HepG2 (cell line): ENCODE results near the gene TEX29. TPM values are rescaled to one million over a fixed set of nuclear protein-coding genes. Genes with fewer than 3 reads are reported as not detected.
A peak's percentile ranks its signal among the peaks of the same experiment; 100 is the strongest.

Experiments
- ATAC-seq: fragments of 200-7000 bp; cut with Tn5 transposase; 3 replicates; pipeline ENCODE4 v1.9.1; 2020; ENCODE audit warnings: mild to moderate bottlenecking, moderate library complexity
- BruUV-seq: library from RNA; stranded (reverse); fragments of 400-500 nt; replicated peaks from 2 replicates; lab custom pipeline; 2021; lab: Mats Ljungman, UMichigan
- CTCF ChIA-PET: fragments of 300-600 bp; formaldehyde crosslinking; extraction: SDS; loops from one replicate; lab custom pipeline; 2021; ENCODE audit warnings: low total read pairs, inconsistent platforms, low intra/inter-chr PET ratio; lab: Yijun Ruan, JAX
- POLR2A ChIA-PET: fragments of 350-600 bp; sonication (Branson Sonifier 250); formaldehyde crosslinking; loops from one replicate; lab custom pipeline; 2020; ENCODE audit warnings: antibody characterized with exemption, inconsistent platforms; lab: Yijun Ruan, JAX
- DNase-seq: peaks from one replicate; pipeline ENCODE4 v3.0.0-alpha.2; 2015; ENCODE audit warnings: low spot score
- FAIRE-seq: peaks from 3 replicates; lab custom pipeline; 2011; peaks lifted over from hg19 to GRCh38; lab: Jason Lieb, UNC
- H2AFZ ChIP-seq: one replicate; pipeline ENCODE4 v1.6.1; 2011; ENCODE audit warnings: low read length, inconsistent platforms
- H3K27ac ChIP-seq: fragments of 300-600 bp; 3 replicates; pipeline ENCODE4 v1.8.0; 2011; ENCODE audit warnings: mixed run types, mild to moderate bottlenecking, mixed read lengths, low read length, inconsistent platforms; ENCODE audit not compliant: insufficient read depth; ENCODE audit errors: extremely low read length
- H3K27me3 ChIP-seq, 2 experiments: fragments of 200-600 bp in 1 of 2; 2 replicates in 1 of 2; 3 replicates in 1 of 2; pipeline versions ENCODE4 v1.6.0 to v1.8.0; 2011; ENCODE audit warnings: low read length in 2 of 2, mild to moderate bottlenecking in 2 of 2, moderate library complexity in 2 of 2, inconsistent platforms in 1 of 2; ENCODE audit not compliant: insufficient read depth in 2 of 2, control insufficient read depth in 1 of 2
- H3K36me3 ChIP-seq, 2 experiments: fragments of 200-600 bp in 1 of 2; replicated peaks in 1 of 2; 2 replicates in 1 of 2; 3 replicates in 1 of 2; pipeline versions ENCODE4 v1.5.1 to v1.8.0; 2011; ENCODE audit warnings: low read length in 2 of 2, inconsistent platforms in 1 of 2; ENCODE audit not compliant: insufficient read depth in 2 of 2, control insufficient read depth in 1 of 2
- H3K4me1 ChIP-seq: 2 replicates; pipeline ENCODE4 v1.5.1; 2012; ENCODE audit warnings: low read length, inconsistent platforms; ENCODE audit not compliant: insufficient read depth
- H3K4me2 ChIP-seq: 2 replicates; pipeline ENCODE4 v1.6.0; 2011; ENCODE audit warnings: low read depth, low read length, inconsistent platforms
- H3K4me3 ChIP-seq, 3 experiments: fragments of 200-600 bp in 1 of 3; sonication (generic), shearing (Covaris generic) in 1 of 3; replicated peaks in 1 of 3; 2 replicates each; pipeline ENCODE4 v1.5.1; 2011 to 2016; ENCODE audit warnings: low read length in 3 of 3, inconsistent platforms in 2 of 3, low read depth in 2 of 3, mild to moderate bottlenecking in 2 of 3, control low read depth in 1 of 3, mixed read lengths in 1 of 3; ENCODE audit not compliant: insufficient read depth in 1 of 3
- H3K79me2 ChIP-seq: one replicate; pipeline ENCODE4 v1.6.1; 2011; ENCODE audit warnings: low read length, inconsistent platforms; ENCODE audit not compliant: insufficient read depth
- H3K9ac ChIP-seq: 2 replicates; pipeline ENCODE4 v1.6.0; 2011; ENCODE audit warnings: mild to moderate bottlenecking, low read depth, low read length, inconsistent platforms; ENCODE audit not compliant: insufficient read depth
- H3K9me3 ChIP-seq: 2 replicates; pipeline ENCODE4 v1.5.1; 2012; ENCODE audit warnings: mild to moderate bottlenecking, low read length
- H4K20me1 ChIP-seq: 2 replicates; pipeline ENCODE4 v1.6.0; 2011; ENCODE audit warnings: inconsistent platforms, mild to moderate bottlenecking, low read length, moderate library complexity; ENCODE audit not compliant: insufficient read depth
- E2F2 ChIP-seq: sonication (generic); formaldehyde crosslinking; IDR thresholded peaks from 2 replicates; pipeline ENCODE4 v1.4.0; 2020; ENCODE audit warnings: missing genetic modification reagents, borderline replicate concordance
- FUBP1 ChIP-seq: sonication (generic); formaldehyde crosslinking; IDR thresholded peaks from 2 replicates; pipeline ENCODE4 v1.5.1; 2020; ENCODE audit warnings: missing genetic modification reagents, mild to moderate bottlenecking, borderline replicate concordance
- GPN1 ChIP-seq: sonication (generic); formaldehyde crosslinking; IDR thresholded peaks from 2 replicates; pipeline ENCODE4 v1.5.1; 2020; ENCODE audit warnings: missing genetic modification reagents, borderline replicate concordance
- MATR3 ChIP-seq: sonication (generic); formaldehyde crosslinking; IDR thresholded peaks from 2 replicates; pipeline ENCODE4 v1.4.0; 2020; ENCODE audit warnings: missing genetic modification reagents
- MNT ChIP-seq: fragments of 450-650 bp; IDR thresholded peaks from 2 replicates; pipeline ENCODE4 v1.6.1; 2016
- ZBTB26 ChIP-seq: IDR thresholded peaks from 2 replicates; pipeline ENCODE4 v1.6.1; 2016; ENCODE audit warnings: missing compliant biosample characterization, missing genetic modification reagents, borderline replicate concordance
- ZNF496 ChIP-seq: sonication (generic); formaldehyde crosslinking; IDR thresholded peaks from 2 replicates; pipeline ENCODE4 v1.8.1; 2023; ENCODE audit warnings: mild to moderate bottlenecking, moderate library complexity, missing genetic modification reagents; ENCODE audit not compliant: insufficient replicate concordance
- ZNF713 ChIP-seq: sonication (generic); formaldehyde crosslinking; IDR thresholded peaks from 2 replicates; pipeline ENCODE4 v1.4.0; 2020; ENCODE audit warnings: mild to moderate bottlenecking, missing genetic modification reagents
- ZNF792 ChIP-seq: IDR thresholded peaks from 2 replicates; pipeline ENCODE4 v1.6.1; 2016
- WGBS: methylation state at CpG from one replicate; pipeline ENCODE4 v1.1.6; 2017; ENCODE audit warnings: low lambda C conversion rate; 5-methylcytosine and 5-hydroxymethylcytosine counted together
- in situ Hi-C: cut with HindIII; loops from 2 replicates; pipeline ENCODE4 v1.10.0; 2017; ENCODE audit warnings: low pct_unique_long_range_greater_than_20kb; ENCODE audit not compliant: extremely low pct_ligation_motif_present
- intact Hi-C: fragments of 100-400 bp; cut with micrococcal nuclease; formaldehyde crosslinking; loops from one replicate; pipeline ENCODE4 v1.10.0; 2022; ENCODE audit not compliant: unreplicated experiment
- polyA plus RNA-seq, 8 experiments: library from polyadenylated mRNA; depleted of rRNA in 3 of 8; stranded (reverse) in 7 of 8; unstranded in 1 of 8; fragments of >200 nt; fragmentation: Illumina TruSeq in 4 of 8; extraction: Trizol in 4 of 8; gene quantifications; 2 replicates each; pipeline versions ENCODE4 v1.2.1 to v1.2.3, GENCODE V29; 2011 to 2016; ENCODE audit warnings: low read depth in 4 of 8, missing spikeins in 1 of 8, mixed read lengths in 1 of 8; ENCODE audit not compliant: insufficient read depth in 1 of 8
- total RNA-seq, 5 experiments: library from RNA; depleted of rRNA; stranded (reverse); fragments of >200 nt; fragmentation: Illumina TruSeq; extraction: Trizol; gene quantifications; 2 replicates each; pipeline ENCODE4 v1.2.3, GENCODE V29; 2016; ENCODE audit warnings: low read depth in 1 of 5

The TEX29 gene
- total and polyA plus RNA-seq, 2 of the 13 experiments (the other 11 are each of a cell fraction or from before 2014, with no cell fraction given): 0.12 to 0.22 TPM

- H4K20me1 ChIP-seq: no peaks in the 10 kb centered on the region
- intact Hi-C loops: no loop called here
- CTCF ChIA-PET: no interaction called here
- in situ Hi-C loops: no loop called here
- H3K4me1 ChIP-seq: no peaks in the 10 kb centered on the region
- DNase-seq: no peak
- H3K4me3 ChIP-seq: no peak overlapping the region
- no TSS peak for BruUV-seq
- H3K4me2 ChIP-seq: no peak overlapping the region
- H3K27me3 ChIP-seq: peaks cover 8 to 54% of the 10 kb centered on the region in 2 experiments; a peak in 4 of 5 replicates
- H3K27ac ChIP-seq: no peak overlapping the region
- 10% methylated on average over 19 of the region's 21 CpGs for WGBS
- H3K9ac ChIP-seq: no peak overlapping the region
- POLR2A ChIA-PET: no interaction called here
- no peak for TF ChIP-seq GPN1 (CRISPR knock-in tag)
- TF ChIP-seq MNT: peak; percentile 86
- H3K9me3 ChIP-seq: no peaks in the 10 kb centered on the region
- H3K79me2 ChIP-seq: no peaks in the 10 kb centered on the region
- ATAC-seq: no peak
- no peak overlapping the region for H2AFZ ChIP-seq
- FAIRE-seq: no peak
- no peaks in the 10 kb centered on the region for H3K36me3 ChIP-seq
Observed at GRCh38 chr13:111389621-111390521, 69.4 kb downstream of the TEX29 start.

GRCh38 chr13:111390522-111391270, 70.3 kb downstream of the TEX29 start:
- peaks cover 7 to 60% of the 10 kb centered on the region in 2 experiments; a peak in 4 of 5 replicates for H3K27me3 ChIP-seq
- ChIA-PET CTCF (no interaction called here), POLR2A (no interaction called here)
- intact Hi-C loops (no loop called here), in situ Hi-C loops (no loop called here)
- H3K9ac ChIP-seq: no peak overlapping the region
- H3K36me3 ChIP-seq: no peaks in the 10 kb centered on the region
- no peak for DNase-seq
- H3K27ac ChIP-seq: no peak overlapping the region
- WGBS: 11% methylated on average over 14 of the region's 18 CpGs
- H3K4me1 ChIP-seq: no peaks in the 10 kb centered on the region
- H2AFZ ChIP-seq: no peak overlapping the region
- H3K9me3 ChIP-seq: no peaks in the 10 kb centered on the region
- no peak overlapping the region for H3K4me3 ChIP-seq
- no peaks in the 10 kb centered on the region for H4K20me1 ChIP-seq
- FAIRE-seq: no peak
- ATAC-seq: peak; percentile 30; the same call in 2 of the 3 replicates
- no peak overlapping the region for H3K4me2 ChIP-seq
- H3K79me2 ChIP-seq: no peaks in the 10 kb centered on the region
- BruUV-seq: no TSS peak
- TF ChIP-seq ZNF792 (no peak), MATR3 (CRISPR knock-in tag) (no peak), E2F2 (no peak), ZNF496 (no peak), FUBP1 (CRISPR knock-in tag) (no peak), ZNF713 (CRISPR knock-in tag) (no peak), ZBTB26 (CRISPR knock-in tag) (no peak)
